ENCODE results near the gene NAV2.

NAV2 gene

DNA sequence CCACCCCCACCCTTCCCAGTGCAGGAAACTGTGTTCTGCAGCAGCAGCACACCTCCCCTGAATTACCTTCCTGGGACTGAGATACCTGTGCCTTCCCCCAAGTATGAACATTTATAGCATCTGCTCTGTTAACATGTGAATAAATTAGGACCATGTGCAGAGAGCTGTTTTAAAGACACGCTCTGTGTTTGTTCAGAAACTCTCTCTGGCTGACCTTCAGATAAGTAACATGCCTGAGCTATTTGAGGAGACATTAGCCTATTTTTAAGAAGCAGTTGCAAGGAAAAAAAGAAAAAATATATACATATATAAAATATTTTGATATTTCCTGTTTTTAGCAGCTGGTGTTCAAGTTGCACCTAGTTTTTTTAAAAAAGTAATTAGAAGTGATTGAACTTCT, 5.4 kb downstream of the NAV2 start:
- TF ChIP-seq, protein P1, sequence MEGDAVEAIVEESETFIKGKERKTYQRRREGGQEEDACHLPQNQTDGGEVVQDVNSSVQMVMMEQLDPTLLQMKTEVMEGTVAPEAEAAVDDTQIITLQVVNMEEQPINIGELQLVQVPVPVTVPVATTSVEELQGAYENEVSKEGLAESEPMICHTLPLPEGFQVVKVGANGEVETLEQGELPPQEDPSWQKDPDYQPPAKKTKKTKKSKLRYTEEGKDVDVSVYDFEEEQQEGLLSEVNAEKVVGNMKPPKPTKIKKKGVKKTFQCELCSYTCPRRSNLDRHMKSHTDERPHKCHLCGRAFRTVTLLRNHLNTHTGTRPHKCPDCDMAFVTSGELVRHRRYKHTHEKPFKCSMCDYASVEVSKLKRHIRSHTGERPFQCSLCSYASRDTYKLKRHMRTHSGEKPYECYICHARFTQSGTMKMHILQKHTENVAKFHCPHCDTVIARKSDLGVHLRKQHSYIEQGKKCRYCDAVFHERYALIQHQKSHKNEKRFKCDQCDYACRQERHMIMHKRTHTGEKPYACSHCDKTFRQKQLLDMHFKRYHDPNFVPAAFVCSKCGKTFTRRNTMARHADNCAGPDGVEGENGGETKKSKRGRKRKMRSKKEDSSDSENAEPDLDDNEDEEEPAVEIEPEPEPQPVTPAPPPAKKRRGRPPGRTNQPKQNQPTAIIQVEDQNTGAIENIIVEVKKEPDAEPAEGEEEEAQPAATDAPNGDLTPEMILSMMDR (conservative IDR thresholded peaks at IDR 0.05; ENCODE audit: low read depth, low read length), result no peak
- H3K4me3 ChIP-seq (ENCODE audit: low read depth, low read length), result no peak overlapping the region
- peak; percentile 61 for DNase-seq (ENCODE audit: low read depth)

DNA sequence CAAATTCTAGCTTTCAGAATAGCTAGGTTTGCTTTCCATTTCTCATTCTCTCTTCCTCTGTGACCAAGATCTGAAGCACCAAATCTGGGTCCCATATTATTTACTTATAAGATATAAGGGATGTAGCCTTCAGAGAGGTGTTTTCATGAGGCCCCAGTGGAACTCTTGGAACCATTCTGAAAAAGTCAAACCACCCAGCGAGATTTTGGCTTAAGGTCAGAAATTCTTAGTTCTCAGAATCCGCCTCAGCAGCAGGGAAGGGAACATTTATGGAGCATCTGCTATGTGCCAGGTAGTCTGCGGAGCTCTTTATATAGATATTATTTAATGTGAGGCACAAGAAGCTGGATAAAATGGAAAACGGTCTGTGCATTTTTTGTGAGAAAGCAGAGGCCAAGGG, 6.3 kb downstream of the NAV2 start:
- H3K4me3 ChIP-seq (ENCODE audit: low read depth, low read length), result no peak overlapping the region
- peak; percentile 20 for DNase-seq (ENCODE audit: low read depth)
- TF ChIP-seq, protein P1 (conservative IDR thresholded peaks at IDR 0.05; ENCODE audit: low read depth, low read length), result no peak

DNA sequence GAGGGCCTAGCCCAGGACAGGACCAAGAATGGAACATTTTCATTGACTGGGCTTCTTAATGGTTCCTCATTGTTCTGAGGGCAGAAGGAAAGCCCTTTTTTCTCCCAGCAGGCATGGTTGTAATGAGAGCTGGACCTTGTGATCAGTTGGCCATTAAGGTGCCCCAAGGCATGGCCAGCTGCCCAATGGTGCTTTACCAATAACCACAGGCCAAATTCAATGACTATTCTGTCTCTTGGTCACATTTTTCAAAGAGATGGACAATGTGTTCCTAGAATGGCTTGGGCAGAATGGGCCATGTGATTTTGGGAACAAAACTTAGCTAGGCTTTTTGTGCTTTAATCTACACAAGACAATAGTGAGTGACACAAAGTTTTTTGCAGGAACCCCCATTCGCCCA, 7.3 kb downstream of the NAV2 start:
- DNase-seq (ENCODE audit: low read depth), result no peak

DNA sequence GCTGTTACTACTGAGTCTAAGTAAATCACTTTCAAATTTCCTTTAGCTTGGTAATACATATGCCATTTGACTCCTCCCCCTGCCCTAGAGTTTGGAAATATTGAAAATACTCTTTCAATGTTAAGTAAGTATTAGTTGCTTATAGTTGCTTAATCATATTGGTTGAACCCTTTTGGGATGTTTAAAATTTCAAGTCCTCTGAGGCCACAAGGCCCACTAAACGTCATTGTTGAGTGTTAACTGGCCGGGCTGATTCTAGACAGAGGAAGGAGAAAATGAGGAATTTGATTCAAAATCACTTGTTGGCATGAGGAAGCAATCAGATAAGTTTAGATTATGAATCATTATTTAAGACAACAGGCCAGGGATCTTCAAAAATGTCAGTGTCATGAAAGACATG, 8.5 kb downstream of the NAV2 start:
- TF ChIP-seq, protein P1 (conservative IDR thresholded peaks at IDR 0.05; ENCODE audit: low read depth, low read length), result no peak
- no peak for DNase-seq (ENCODE audit: low read depth)
- H3K4me3 ChIP-seq (ENCODE audit: low read depth, low read length), result no peak overlapping the region

More for the DNA sequence above, 7.3 kb downstream of the NAV2 start:
- TF ChIP-seq, protein P1 (conservative IDR thresholded peaks at IDR 0.05; ENCODE audit: low read depth, low read length), result no peak
- H3K4me3 ChIP-seq (ENCODE audit: low read depth, low read length), result no peak overlapping the region

DNA sequence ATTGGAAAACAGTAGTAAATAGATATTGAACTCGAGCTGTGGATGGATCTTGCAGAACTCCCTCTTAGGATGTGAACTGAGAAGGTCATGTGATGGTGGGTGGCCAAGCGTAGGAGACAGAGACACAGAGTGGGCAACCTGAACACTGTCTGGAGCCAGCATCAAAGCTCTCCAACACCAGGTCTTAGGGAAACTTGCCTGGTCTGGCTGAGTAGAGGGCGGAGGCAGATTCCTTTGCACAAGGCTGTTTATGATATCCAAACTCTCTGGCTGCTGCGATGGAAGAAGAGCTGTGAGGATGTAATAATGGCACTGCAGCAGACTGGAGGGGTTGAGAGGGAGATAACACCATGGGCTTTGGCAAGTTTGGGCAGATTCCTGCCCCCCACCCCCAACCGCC, 10.1 kb downstream of the NAV2 start:
- no peak for DNase-seq (ENCODE audit: low read depth)
- no peak overlapping the region for H3K4me3 ChIP-seq (ENCODE audit: low read depth, low read length)
- TF ChIP-seq, protein P1 (conservative IDR thresholded peaks at IDR 0.05; ENCODE audit: low read depth, low read length), result no peak

DNA sequence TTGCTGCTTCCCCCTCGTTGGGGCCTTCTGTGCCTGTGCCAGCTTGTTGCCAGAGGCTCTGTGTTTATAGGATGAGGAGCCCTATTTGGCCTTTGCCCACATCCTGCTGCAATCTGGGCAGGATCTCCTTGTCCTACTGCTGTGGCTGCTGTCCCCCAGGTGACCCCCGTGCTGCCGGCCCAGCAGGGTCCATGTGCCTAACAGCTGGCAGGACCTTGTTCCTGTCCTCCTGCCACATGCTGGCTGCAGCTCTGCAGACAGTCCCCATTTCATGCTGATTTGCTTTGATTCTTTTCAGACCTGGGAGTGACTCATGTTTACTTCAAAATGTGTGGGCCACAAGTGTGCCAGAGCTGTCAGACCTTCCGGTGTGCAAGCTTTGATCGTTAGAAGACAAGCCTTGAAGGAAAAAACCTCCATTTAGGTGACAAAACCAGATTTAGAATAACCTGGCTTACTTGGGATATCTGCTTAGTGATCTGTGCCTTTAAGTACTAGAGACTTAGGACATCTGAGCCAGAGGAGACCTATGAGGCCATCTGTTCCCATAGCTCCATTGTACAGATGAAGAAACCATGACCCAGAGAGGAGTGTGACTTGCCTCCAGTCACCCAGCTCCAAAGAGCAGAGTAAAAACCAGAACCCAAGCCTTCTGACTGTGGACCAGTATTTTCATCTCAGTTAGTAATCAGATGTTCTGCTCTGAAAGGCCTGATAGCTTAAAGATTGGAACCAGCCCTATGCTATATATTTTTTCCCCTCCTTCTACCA, 11.1 kb downstream of the NAV2 start:
- no peak overlapping the region for H3K4me3 ChIP-seq (ENCODE audit: low read depth, low read length)
- TF ChIP-seq, protein P1 (conservative IDR thresholded peaks at IDR 0.05; ENCODE audit: low read depth, low read length), result no peak
- DNase-seq (ENCODE audit: low read depth), result peak; percentile 57

DNA sequence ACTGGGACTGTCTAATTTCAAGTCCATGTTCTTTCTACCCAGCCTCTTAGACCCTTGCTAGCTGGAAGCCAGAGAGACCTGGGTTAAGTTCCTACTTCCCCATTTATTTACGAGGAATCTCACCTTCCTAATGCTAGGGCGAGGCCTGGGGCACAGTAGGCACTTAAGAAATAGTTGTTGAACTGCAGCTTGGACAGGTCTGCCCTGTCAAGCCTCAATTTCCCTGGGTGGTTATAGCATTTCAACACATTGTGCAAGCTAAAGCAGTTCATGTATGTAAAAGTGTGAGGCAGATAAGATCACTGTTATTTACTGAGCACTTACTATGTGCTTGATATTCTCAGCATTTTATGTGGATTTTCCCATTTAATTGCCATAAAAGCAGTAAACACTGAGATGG, 12.1 kb downstream of the NAV2 start:
- H3K4me3 ChIP-seq (ENCODE audit: low read depth, low read length), result no peak overlapping the region
- DNase-seq (ENCODE audit: low read depth), result no peak
- TF ChIP-seq, protein P1 (conservative IDR thresholded peaks at IDR 0.05; ENCODE audit: low read depth, low read length), result no peak
